Hepatocyte (in vitro differentiated cells): ENCODE results near the gene CAPN7. TPM values are rescaled to one million over a fixed set of nuclear protein-coding genes. Genes with fewer than 3 reads are reported as not detected.

ENCODE experiments used
- DNase-seq: peaks from one replicate; pipeline ENCODE4 v3.0.0-alpha.2; 2016; ENCODE audit warnings: low spot score
- H2AFZ ChIP-seq: fragments of 200-600 bp; sonication (generic); 2 replicates; pipeline ENCODE4 v1.6.0; 2016; ENCODE audit warnings: antibody characterized with exemption, mild to moderate bottlenecking
- H3K27ac ChIP-seq: fragments of 200-600 bp; sonication (generic); 2 replicates; pipeline ENCODE4 v1.5.1; 2016; ENCODE audit warnings: mild to moderate bottlenecking
- H3K27me3 ChIP-seq: fragments of 200-600 bp; sonication (generic); 2 replicates; pipeline ENCODE4 v1.6.1; 2016
- H3K36me3 ChIP-seq: fragments of 200-600 bp; sonication (generic); replicated peaks from 2 replicates; pipeline ENCODE4 v1.5.1; 2016; ENCODE audit warnings: low read depth; ENCODE audit not compliant: insufficient read depth
- H3K4me1 ChIP-seq: fragments of 200-600 bp; sonication (generic); 2 replicates; pipeline ENCODE4 v1.5.1; 2016; ENCODE audit warnings: mild to moderate bottlenecking, moderate library complexity; ENCODE audit not compliant: insufficient read depth
- H3K4me2 ChIP-seq: fragments of 200-600 bp; sonication (generic); 2 replicates; pipeline ENCODE4 v1.6.0; 2016
- H3K4me3 ChIP-seq: fragments of 200-600 bp; sonication (generic); 2 replicates; pipeline ENCODE4 v1.5.1; 2016; ENCODE audit warnings: mild to moderate bottlenecking
- H3K79me2 ChIP-seq: fragments of 200-600 bp; sonication (generic); 2 replicates; pipeline ENCODE4 v1.6.0; 2017; ENCODE audit warnings: mild to moderate bottlenecking
- H3K9me2 ChIP-seq: fragments of 200-600 bp; sonication (generic); replicated peaks from 2 replicates; pipeline ENCODE4 v1.6.0; 2017; ENCODE audit warnings: mild to moderate bottlenecking; ENCODE audit not compliant: insufficient read depth
- H3K9me3 ChIP-seq: fragments of 200-600 bp; sonication (generic); 2 replicates; pipeline ENCODE4 v1.5.1; 2016; ENCODE audit warnings: low read depth, mild to moderate bottlenecking
- H4K20me1 ChIP-seq: fragments of 200-600 bp; sonication (generic); 2 replicates; pipeline ENCODE4 v1.6.0; 2016; ENCODE audit warnings: mild to moderate bottlenecking; ENCODE audit not compliant: insufficient read depth, poor library complexity, severe bottlenecking
- EZH2 ChIP-seq: fragments of 200-600 bp; sonication (generic); IDR thresholded peaks from 2 replicates; pipeline ENCODE4 v1.6.1; 2016; ENCODE audit warnings: antibody characterized with exemption, mild to moderate bottlenecking, borderline replicate concordance
- EZH2phosphoT487 ChIP-seq: fragments of 200-600 bp; sonication (generic); IDR thresholded peaks from one replicate; pipeline ENCODE4 v1.6.1; 2018; ENCODE audit warnings: antibody characterized with exemption, mild to moderate bottlenecking, low read depth, moderate library complexity; ENCODE audit not compliant: unreplicated experiment, severe bottlenecking
- WGBS: methylation state at CpG from one replicate; pipeline ENCODE4 v1.1.6; 2016; ENCODE audit warnings: low lambda C conversion rate; ENCODE audit errors: missing lambda C conversion rate; 5-methylcytosine and 5-hydroxymethylcytosine counted together
- polyA plus RNA-seq: library from polyadenylated mRNA; unstranded; fragments of >200 nt; fragmentation: Nextera tagmentation; extraction: Ambion mirVana; gene quantifications from 2 replicates; pipeline ENCODE4 v1.2.1, GENCODE V29; 2016
- total RNA-seq: library from RNA; depleted of rRNA; stranded (reverse); fragments of >200 nt; gene quantifications from 2 replicates; pipeline ENCODE4 v1.2.3, GENCODE V29; 2014
- TF ChIP-seq, protein P1 (sequence below): fragments of 200-600 bp; sonication (generic); IDR thresholded peaks from 2 replicates; pipeline ENCODE4 v1.5.1; 2016; ENCODE audit warnings: antibody characterized with exemption, mild to moderate bottlenecking; ENCODE audit not compliant: poor library complexity

Gene CAPN7
- total and polyA plus RNA-seq, 2 experiments from 2014 or later, result 21.6 to 60.3 TPM

DNA sequence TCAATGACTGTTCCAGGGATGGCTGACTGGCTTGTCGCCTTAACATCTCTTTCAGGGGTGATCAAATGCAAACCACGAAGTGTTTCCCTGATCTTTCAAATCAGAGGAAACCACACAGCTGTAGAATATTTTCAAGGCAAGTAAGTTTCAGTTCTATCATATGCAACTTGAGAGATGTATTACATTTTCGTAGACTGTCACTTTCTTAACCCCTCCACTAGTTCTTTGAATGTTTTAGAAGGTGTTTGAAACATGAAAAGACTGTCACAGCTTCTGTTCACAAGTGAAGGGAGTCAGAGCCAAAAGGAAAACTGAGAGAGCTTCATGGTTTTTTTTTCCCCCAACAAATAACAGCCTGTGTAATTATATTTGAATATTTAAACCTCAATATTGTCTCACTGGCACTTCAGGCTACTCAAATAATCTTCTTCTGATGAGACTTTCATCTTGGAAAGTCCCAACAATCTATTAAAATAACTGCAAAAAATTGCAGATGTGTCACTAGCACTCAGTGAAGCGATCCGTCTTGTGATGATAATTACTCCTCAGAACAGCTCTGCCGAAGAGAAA is 25.9 kb upstream of the CAPN7 start:
- no peak overlapping the region for H3K4me3 ChIP-seq
- no peaks in the 10 kb centered on the region for H4K20me1 ChIP-seq
- peaks cover 4% of the 10 kb centered on the region for H3K27me3 ChIP-seq
- H3K9me2 ChIP-seq, result no peaks in the 10 kb centered on the region
- H3K36me3 ChIP-seq, result no peaks in the 10 kb centered on the region
- H3K9me3 ChIP-seq, result no peaks in the 10 kb centered on the region
- no peaks in the 10 kb centered on the region for H3K4me1 ChIP-seq
- WGBS, result 47% methylated on average over 6 of the region's 6 CpGs
- H2AFZ ChIP-seq, result no peak overlapping the region
- H3K79me2 ChIP-seq, result no peaks in the 10 kb centered on the region
- TF ChIP-seq EZH2phosphoT487 (no peak), EZH2 (no peak)
- TF ChIP-seq, protein P1, sequence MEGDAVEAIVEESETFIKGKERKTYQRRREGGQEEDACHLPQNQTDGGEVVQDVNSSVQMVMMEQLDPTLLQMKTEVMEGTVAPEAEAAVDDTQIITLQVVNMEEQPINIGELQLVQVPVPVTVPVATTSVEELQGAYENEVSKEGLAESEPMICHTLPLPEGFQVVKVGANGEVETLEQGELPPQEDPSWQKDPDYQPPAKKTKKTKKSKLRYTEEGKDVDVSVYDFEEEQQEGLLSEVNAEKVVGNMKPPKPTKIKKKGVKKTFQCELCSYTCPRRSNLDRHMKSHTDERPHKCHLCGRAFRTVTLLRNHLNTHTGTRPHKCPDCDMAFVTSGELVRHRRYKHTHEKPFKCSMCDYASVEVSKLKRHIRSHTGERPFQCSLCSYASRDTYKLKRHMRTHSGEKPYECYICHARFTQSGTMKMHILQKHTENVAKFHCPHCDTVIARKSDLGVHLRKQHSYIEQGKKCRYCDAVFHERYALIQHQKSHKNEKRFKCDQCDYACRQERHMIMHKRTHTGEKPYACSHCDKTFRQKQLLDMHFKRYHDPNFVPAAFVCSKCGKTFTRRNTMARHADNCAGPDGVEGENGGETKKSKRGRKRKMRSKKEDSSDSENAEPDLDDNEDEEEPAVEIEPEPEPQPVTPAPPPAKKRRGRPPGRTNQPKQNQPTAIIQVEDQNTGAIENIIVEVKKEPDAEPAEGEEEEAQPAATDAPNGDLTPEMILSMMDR, result no peak
- H3K27ac ChIP-seq, result no peak overlapping the region
- no peak overlapping the region for H3K4me2 ChIP-seq
- DNase-seq, result no peak

DNA sequence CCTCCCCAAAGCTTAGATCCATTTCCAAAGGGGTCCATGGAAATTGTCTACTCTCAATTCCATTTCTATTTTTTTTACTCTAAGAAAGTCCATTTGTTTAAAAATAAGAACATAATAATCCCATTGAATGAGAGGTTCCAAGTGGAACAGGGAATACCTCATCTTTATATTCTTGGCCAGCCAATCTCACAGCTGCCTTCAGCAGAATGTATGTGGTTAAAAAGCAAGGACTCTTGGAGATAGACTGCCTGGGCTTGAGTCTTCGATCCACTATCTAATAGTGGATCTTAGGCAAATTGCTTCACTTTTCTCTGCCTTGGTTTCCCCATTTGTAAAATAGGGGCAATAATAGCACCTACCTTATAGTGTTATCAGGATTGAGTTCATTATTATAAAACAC is 24.5 kb upstream of the CAPN7 start:
- no peaks in the 10 kb centered on the region for H3K9me3 ChIP-seq
- H3K4me2 ChIP-seq, result no peak overlapping the region
- H3K36me3 ChIP-seq, result no peaks in the 10 kb centered on the region
- no peaks in the 10 kb centered on the region for H4K20me1 ChIP-seq
- H3K27ac ChIP-seq, result no peak overlapping the region
- H3K27me3 ChIP-seq, result no peaks in the 10 kb centered on the region
- DNase-seq, result no peak
- 93% methylated on average over 1 of the region's 1 CpG for WGBS
- H3K4me1 ChIP-seq, result no peaks in the 10 kb centered on the region
- no peaks in the 10 kb centered on the region for H3K79me2 ChIP-seq
- H2AFZ ChIP-seq, result no peak overlapping the region
- TF ChIP-seq, protein P1, result no peak
- TF ChIP-seq EZH2 (no peak), EZH2phosphoT487 (no peak)
- no peak overlapping the region for H3K4me3 ChIP-seq
- no peaks in the 10 kb centered on the region for H3K9me2 ChIP-seq

DNA sequence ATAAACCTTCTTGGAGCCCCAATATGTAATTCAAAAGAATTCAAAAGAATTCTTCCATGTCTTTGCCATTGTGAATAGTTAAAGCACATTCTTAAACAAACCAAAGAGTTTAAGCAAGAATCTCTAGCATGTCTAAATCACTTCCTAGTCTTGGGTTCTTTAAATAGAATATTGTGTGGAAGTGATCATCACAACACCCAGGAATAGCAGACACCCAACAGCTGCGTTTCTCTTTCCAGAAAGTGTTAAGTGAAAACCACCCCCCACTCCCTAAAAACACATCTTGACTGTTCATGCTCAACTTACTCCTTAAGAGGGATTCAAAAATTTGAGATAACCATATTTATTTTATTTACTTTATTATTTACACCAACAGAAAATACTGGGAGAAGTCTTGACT is 24.1 kb upstream of the CAPN7 start:
- Histone ChIP-seq H3K36me3 (no peaks in the 10 kb centered on the region), H4K20me1 (no peaks in the 10 kb centered on the region), H3K4me3 (no peak overlapping the region), H3K9me2 (no peaks in the 10 kb centered on the region), H2AFZ (no peak overlapping the region), H3K27me3 (no peaks in the 10 kb centered on the region), H3K9me3 (no peaks in the 10 kb centered on the region), H3K79me2 (no peaks in the 10 kb centered on the region), H3K4me2 (no peak overlapping the region), H3K27ac (no peak overlapping the region), H3K4me1 (no peaks in the 10 kb centered on the region)
- 96% methylated on average over 1 of the region's 1 CpG for WGBS
- no peak for DNase-seq
- TF ChIP-seq, protein P1, result no peak
- TF ChIP-seq EZH2phosphoT487 (no peak), EZH2 (no peak)

DNA sequence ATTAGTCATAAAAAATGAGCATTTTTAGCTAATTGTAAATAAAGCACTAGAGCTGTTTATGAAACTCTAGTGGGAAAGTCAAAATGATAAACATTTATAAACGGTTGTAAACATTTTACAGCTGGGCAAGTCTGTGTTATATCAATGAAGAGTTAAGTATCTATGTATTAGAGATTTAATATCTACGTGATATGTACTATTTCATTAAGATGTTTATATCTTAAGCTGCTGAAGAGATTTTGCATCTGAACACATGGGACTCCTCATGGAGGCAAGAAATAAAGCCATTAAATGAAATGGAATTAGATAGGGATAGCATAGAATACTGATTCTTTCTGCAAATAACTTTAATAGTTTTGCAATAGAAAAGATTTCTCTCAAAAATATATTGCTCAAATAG is 23.0 kb upstream of the CAPN7 start:
- Histone ChIP-seq H3K79me2 (no peaks in the 10 kb centered on the region), H3K9me2 (no peaks in the 10 kb centered on the region), H3K27me3 (no peaks in the 10 kb centered on the region), H3K4me3 (no peak overlapping the region), H2AFZ (no peak overlapping the region), H3K27ac (no peak overlapping the region), H3K4me2 (no peak overlapping the region), H3K4me1 (no peaks in the 10 kb centered on the region), H3K9me3 (no peaks in the 10 kb centered on the region), H3K36me3 (no peaks in the 10 kb centered on the region), H4K20me1 (no peaks in the 10 kb centered on the region)
- WGBS, result 60% methylated on average over 2 of the region's 2 CpGs
- TF ChIP-seq, protein P1, result no peak
- TF ChIP-seq EZH2 (no peak), EZH2phosphoT487 (no peak)
- no peak for DNase-seq
